ENCODE measurements around the gene OXER1.

DNA sequence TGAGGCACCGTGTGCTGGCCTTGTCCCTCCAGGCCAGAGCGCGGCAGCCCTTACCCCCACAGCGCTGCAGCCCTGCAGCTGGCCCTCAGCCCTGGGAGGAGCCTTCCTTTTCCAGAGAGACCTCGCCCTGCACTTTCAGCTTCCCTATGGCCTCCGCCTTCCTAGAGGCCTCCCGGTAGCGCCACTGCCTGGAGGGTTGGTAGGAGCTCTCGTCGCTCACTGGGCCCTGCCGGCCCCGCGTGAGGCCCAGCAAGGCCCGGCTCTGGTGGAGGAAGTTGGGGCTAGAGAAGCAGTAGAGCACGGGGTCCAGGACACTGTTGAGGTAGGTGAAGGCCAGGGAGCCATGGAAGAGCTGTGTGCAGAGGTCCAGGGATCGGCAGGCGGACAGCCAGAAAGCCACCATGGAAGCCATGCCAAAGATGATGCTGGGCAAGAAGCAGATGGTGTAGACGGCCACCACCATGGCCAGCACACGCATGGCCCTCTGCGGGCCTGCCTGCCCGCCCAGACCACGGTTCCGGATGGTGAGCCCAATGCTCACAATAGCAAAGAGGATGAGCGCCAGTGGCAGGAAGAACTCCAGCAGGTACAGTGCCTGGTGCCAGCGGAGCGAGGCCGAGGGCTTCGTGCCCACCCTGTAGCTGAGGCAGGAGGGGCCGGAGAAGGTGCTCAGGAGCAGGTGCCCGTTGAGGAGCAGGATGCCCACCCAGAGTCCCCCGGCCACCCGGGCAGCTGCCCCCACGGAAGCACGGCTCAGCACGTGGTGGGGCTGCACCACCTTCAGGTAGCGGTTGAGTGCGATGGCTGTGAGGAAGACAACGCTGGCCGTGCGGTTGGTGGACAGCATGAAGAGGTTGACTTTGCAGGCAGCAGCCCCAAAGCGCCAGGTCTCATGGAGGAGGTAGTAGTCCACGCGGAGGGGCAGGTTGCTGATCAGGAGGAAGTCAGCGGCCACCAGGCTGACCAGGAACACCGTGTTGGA, 821 bp downstream of the OXER1 start:
- TF ChIP-seq, protein P1, sequence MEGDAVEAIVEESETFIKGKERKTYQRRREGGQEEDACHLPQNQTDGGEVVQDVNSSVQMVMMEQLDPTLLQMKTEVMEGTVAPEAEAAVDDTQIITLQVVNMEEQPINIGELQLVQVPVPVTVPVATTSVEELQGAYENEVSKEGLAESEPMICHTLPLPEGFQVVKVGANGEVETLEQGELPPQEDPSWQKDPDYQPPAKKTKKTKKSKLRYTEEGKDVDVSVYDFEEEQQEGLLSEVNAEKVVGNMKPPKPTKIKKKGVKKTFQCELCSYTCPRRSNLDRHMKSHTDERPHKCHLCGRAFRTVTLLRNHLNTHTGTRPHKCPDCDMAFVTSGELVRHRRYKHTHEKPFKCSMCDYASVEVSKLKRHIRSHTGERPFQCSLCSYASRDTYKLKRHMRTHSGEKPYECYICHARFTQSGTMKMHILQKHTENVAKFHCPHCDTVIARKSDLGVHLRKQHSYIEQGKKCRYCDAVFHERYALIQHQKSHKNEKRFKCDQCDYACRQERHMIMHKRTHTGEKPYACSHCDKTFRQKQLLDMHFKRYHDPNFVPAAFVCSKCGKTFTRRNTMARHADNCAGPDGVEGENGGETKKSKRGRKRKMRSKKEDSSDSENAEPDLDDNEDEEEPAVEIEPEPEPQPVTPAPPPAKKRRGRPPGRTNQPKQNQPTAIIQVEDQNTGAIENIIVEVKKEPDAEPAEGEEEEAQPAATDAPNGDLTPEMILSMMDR (IDR thresholded peaks at IDR 0.05) = no peak
- TF ChIP-seq POLR2A (IDR thresholded peaks at IDR 0.05) = no peak

Measured in lower leg skin (tissue), 3 donors.